ENCODE results near the gene CTR9. TPM values are rescaled to one million over a fixed set of nuclear protein-coding genes. Genes with fewer than 3 reads are reported as not detected.

Gene CTR9
- total and polyA plus RNA-seq, 9 of the 15 experiments (the other 6 are each of a cell fraction or from before 2014, with no cell fraction given): 25.4 to 79.3 (median 47.3) TPM

GRCh38 chr11:10735481-10736475 lies 15.3 kb upstream of the CTR9 start (continued):
- TF ChIP-seq, protein P1, sequence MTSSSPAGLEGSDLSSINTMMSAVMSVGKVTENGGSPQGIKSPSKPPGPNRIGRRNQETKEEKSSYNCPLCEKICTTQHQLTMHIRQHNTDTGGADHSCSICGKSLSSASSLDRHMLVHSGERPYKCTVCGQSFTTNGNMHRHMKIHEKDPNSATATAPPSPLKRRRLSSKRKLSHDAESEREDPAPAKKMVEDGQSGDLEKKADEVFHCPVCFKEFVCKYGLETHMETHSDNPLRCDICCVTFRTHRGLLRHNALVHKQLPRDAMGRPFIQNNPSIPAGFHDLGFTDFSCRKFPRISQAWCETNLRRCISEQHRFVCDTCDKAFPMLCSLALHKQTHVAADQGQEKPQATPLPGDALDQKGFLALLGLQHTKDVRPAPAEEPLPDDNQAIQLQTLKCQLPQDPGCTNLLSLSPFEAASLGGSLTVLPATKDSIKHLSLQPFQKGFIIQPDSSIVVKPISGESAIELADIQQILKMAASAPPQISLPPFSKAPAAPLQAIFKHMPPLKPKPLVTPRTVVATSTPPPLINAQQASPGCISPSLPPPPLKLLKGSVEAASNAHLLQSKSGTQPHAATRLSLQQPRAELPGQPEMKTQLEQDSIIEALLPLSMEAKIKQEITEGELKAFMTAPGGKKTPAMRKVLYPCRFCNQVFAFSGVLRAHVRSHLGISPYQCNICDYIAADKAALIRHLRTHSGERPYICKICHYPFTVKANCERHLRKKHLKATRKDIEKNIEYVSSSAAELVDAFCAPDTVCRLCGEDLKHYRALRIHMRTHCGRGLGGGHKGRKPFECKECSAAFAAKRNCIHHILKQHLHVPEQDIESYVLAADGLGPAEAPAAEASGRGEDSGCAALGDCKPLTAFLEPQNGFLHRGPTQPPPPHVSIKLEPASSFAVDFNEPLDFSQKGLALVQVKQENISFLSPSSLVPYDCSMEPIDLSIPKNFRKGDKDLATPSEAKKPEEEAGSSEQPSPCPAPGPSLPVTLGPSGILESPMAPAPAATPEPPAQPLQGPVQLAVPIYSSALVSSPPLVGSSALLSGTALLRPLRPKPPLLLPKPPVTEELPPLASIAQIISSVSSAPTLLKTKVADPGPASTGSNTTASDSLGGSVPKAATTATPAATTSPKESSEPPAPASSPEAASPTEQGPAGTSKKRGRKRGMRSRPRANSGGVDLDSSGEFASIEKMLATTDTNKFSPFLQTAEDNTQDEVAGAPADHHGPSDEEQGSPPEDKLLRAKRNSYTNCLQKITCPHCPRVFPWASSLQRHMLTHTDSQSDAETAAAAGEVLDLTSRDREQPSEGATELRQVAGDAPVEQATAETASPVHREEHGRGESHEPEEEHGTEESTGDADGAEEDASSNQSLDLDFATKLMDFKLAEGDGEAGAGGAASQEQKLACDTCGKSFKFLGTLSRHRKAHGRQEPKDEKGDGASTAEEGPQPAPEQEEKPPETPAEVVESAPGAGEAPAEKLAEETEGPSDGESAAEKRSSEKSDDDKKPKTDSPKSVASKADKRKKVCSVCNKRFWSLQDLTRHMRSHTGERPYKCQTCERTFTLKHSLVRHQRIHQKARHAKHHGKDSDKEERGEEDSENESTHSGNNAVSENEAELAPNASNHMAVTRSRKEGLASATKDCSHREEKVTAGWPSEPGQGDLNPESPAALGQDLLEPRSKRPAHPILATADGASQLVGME (CRISPR knock-in tag; IDR thresholded peaks at IDR 0.05): 0 out of 2 replicates have a peak, but pooled peaks have one; percentile 34
- TF ChIP-seq NBN (IDR thresholded peaks at IDR 0.05; ENCODE audit: low read depth): peak; percentile 37; the same call in 1 of the 2 replicates
- TF ChIP-seq YY1 (IDR thresholded peaks at IDR 0.05; ENCODE audit: borderline replicate concordance in 1 of 3, control insufficient read depth in 1 of 3, extremely low read depth in 1 of 3, insufficient read depth in 3 of 3, insufficient read length in 1 of 3, insufficient replicate concordance in 2 of 3, low read depth in 1 of 3, low read length in 2 of 3): peak in 1 of 3 experiments; percentile 40
- TF ChIP-seq FOXJ2 (tag; IDR thresholded peaks at IDR 0.05): peak; percentile 71
- no peak for TF ChIP-seq U2AF2 (optimal IDR thresholded peaks at IDR 0.05; ENCODE audit: low read depth, low read length)
- TF ChIP-seq SMAD1 (IDR thresholded peaks at IDR 0.05; ENCODE audit: low read depth, low read length, partially characterized antibody): no peak
- TF ChIP-seq NR4A1 (CRISPR knock-in tag; IDR thresholded peaks at IDR 0.05): no peak
- 0 out of 2 replicates have a peak, but pooled peaks have one; percentile 49 for TF ChIP-seq NR4A1 (tag; IDR thresholded peaks at IDR 0.05)
- TF ChIP-seq RAD21 (CRISPR knock-in tag; conservative IDR thresholded peaks at IDR 0.05 in 1 of 2, IDR thresholded peaks at IDR 0.05 in 1 of 2): peak; percentile 99 to 100
- TF ChIP-seq CC2D1A (IDR thresholded peaks at IDR 0.05): peak; percentile 96
- TF ChIP-seq XRCC5 (IDR thresholded peaks at IDR 0.05; ENCODE audit: low read depth, low read length): peak; percentile 66; the same call in 1 of the 2 replicates
- TF ChIP-seq FOXK2 (conservative IDR thresholded peaks at IDR 0.05 in 1 of 2, IDR thresholded peaks at IDR 0.05 in 1 of 2; ENCODE audit: low read depth in 2 of 2): peak; percentile 96 to 98
- peak; percentile 40 for TF ChIP-seq ZFP36 (IDR thresholded peaks at IDR 0.05; ENCODE audit: low read depth, low read length, partially characterized antibody)
- peak; percentile 67 for TF ChIP-seq VEZF1 (CRISPR knock-in tag; IDR thresholded peaks at IDR 0.05)
- TF ChIP-seq GATAD2B (IDR thresholded peaks at IDR 0.05; ENCODE audit: borderline replicate concordance): 0 out of 2 replicates have a peak, but pooled peaks have one; percentile 64
- TF ChIP-seq ETV6 (IDR thresholded peaks at IDR 0.05; ENCODE audit: borderline replicate concordance in 1 of 2, low read depth in 2 of 2, low read length in 1 of 2): no peak
- no peak for TF ChIP-seq ETV6 (CRISPR knock-in tag; IDR thresholded peaks at IDR 0.05; ENCODE audit: borderline replicate concordance)
- TF ChIP-seq CBX3 (IDR thresholded peaks at IDR 0.05; ENCODE audit: borderline replicate concordance in 1 of 2, low read length in 2 of 2): peak in 1 of 2 experiments; percentile 54; a peak in 1 of 3 replicates
